Measurements from ENCODE around the gene FURIN. TPM values are rescaled to one million over a fixed set of nuclear protein-coding genes. Genes with fewer than 3 reads are reported as not detected.
"Not testable (repeated sequence)": the region's sequence is repeated elsewhere in the genome, so short reads cannot be mapped to it uniquely, and the experiment has no call there.

FURIN gene
- polyA plus RNA-seq, 1 of the 3 experiments (the other 2 are of a cell fraction), result 40.8 TPM

DNA sequence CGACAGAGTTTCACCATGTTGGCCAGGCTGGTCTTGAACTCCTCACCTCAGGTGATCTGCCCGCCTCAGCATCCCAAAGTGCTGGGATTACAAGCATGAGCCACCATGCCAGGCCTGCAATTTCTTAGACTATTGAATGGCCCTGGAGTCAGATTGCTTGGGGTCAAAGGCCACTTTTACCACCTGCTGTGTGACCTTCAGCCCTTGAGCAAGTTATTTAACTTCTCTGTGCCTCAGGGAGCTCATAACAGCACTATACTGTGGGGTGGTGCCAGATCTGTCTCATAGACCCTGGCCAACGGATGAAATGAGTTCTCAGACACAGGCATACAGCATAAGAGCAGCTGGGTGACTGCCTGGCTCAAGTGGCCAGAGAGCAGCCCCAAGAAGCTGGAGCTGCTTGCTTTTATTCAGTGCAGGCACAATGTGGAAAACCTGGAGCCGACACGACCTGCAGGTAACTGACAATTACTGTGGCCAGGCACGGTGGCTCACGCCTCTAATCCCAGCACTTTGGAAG is 44.9 kb upstream of the FURIN start:
- Histone ChIP-seq H3K27me3 (ENCODE audit: insufficient read depth) (no peaks in the 10 kb centered on the region), H3K27ac (ENCODE audit: low read depth in 2 of 2, low read length in 1 of 2) (no peak overlapping the region), H3K4me3 (ENCODE audit: low read depth in 2 of 2, low read length in 1 of 2) (no peak overlapping the region), H3K9ac (no peak overlapping the region), H2AFZ (ENCODE audit: low read depth) (no peak overlapping the region), H3K9me3 (no peaks in the 10 kb centered on the region), H3F3A (replicated peaks; ENCODE audit: insufficient read depth) (no peaks in the 10 kb centered on the region), H4K20me1 (ENCODE audit: insufficient read depth) (no peaks in the 10 kb centered on the region), H3K4me2 (no peak overlapping the region), H3K36me3 (replicated peaks in 1 of 2; ENCODE audit: control insufficient read depth in 1 of 2, insufficient read depth in 2 of 2, low read length in 1 of 2) (no peaks in the 10 kb centered on the region), H3K79me2 (ENCODE audit: insufficient read depth) (no peaks in the 10 kb centered on the region), H3K9me2 (no peaks in the 10 kb centered on the region), H3K4me1 (ENCODE audit: control insufficient read depth in 1 of 2, insufficient read depth in 2 of 2, low read depth in 1 of 2, low read length in 1 of 2) (peaks cover 0 to 11% of the 10 kb centered on the region in 2 experiments; a peak in 1 of 4 replicates)
- TF ChIP-seq GATA2 (CRISPR knock-in tag; IDR thresholded peaks at IDR 0.05) (no peak), USF1 (IDR thresholded peaks at IDR 0.05; ENCODE audit: borderline replicate concordance, low read depth) (no peak), MEF2A (IDR thresholded peaks at IDR 0.05; ENCODE audit: borderline replicate concordance, low read depth) (no peak), ZBTB33 (IDR thresholded peaks at IDR 0.05; ENCODE audit: borderline replicate concordance, low read depth) (no peak), RXRA (IDR thresholded peaks at IDR 0.05; ENCODE audit: borderline replicate concordance, low read depth) (no peak), GABPA (IDR thresholded peaks at IDR 0.05; ENCODE audit: low read depth) (no peak), NFIC (IDR thresholded peaks at IDR 0.05; ENCODE audit: borderline replicate concordance) (no peak), MAX (IDR thresholded peaks at IDR 0.05; ENCODE audit: low read depth) (no peak), YY1 (IDR thresholded peaks at IDR 0.05; ENCODE audit: low read depth) (no peak), RCOR1 (IDR thresholded peaks at IDR 0.05; ENCODE audit: low read length) (no peak), SMC3 (IDR thresholded peaks at IDR 0.05; ENCODE audit: low read depth, low read length) (no peak), RFX5 (IDR thresholded peaks at IDR 0.05; ENCODE audit: low read length) (no peak)
- TF ChIP-seq, protein P1, sequence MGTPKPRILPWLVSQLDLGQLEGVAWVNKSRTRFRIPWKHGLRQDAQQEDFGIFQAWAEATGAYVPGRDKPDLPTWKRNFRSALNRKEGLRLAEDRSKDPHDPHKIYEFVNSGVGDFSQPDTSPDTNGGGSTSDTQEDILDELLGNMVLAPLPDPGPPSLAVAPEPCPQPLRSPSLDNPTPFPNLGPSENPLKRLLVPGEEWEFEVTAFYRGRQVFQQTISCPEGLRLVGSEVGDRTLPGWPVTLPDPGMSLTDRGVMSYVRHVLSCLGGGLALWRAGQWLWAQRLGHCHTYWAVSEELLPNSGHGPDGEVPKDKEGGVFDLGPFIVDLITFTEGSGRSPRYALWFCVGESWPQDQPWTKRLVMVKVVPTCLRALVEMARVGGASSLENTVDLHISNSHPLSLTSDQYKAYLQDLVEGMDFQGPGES (IDR thresholded peaks at IDR 0.05; ENCODE audit: low read depth, low read length), result no peak
- ChIA-PET CTCF (interaction anchor here (1.5 kb wide), 1 partner anchor 16 kb away, joined by 3 read pairs; no protein-coding TSS in a partner anchor), POLR2A (no interaction called here)
- WGBS (ENCODE audit: low lambda C conversion rate), result 80% methylated on average over 5 of the region's 7 CpGs
- no peak for DNase-seq

- POLR2A ChIA-PET; H2AFZ ChIP-seq (ENCODE audit: low read depth); H3K79me2 ChIP-seq (ENCODE audit: insufficient read depth); H3K9me3 ChIP-seq; H3F3A ChIP-seq (replicated peaks; ENCODE audit: insufficient read depth); H3K36me3 ChIP-seq (replicated peaks in 1 of 2; ENCODE audit: control insufficient read depth in 1 of 2, insufficient read depth in 2 of 2, low read length in 1 of 2); H3K27ac ChIP-seq (ENCODE audit: low read depth in 2 of 2, low read length in 1 of 2); H3K4me2 ChIP-seq; H3K9me2 ChIP-seq; H3K4me3 ChIP-seq (ENCODE audit: low read depth in 2 of 2, low read length in 1 of 2); H3K4me1 ChIP-seq (ENCODE audit: control insufficient read depth in 1 of 2, insufficient read depth in 2 of 2, low read depth in 1 of 2, low read length in 1 of 2); CTCF ChIA-PET; H4K20me1 ChIP-seq (ENCODE audit: insufficient read depth); H3K27me3 ChIP-seq (ENCODE audit: insufficient read depth); H3K9ac ChIP-seq; DNase-seq: not testable (repeated sequence)
- 83% methylated on average over 4 of the region's 49 CpGs for WGBS (ENCODE audit: low lambda C conversion rate)
Observed at GRCh38 chr15:90825115-90825899, 43.1 kb upstream of the FURIN start.

DNA sequence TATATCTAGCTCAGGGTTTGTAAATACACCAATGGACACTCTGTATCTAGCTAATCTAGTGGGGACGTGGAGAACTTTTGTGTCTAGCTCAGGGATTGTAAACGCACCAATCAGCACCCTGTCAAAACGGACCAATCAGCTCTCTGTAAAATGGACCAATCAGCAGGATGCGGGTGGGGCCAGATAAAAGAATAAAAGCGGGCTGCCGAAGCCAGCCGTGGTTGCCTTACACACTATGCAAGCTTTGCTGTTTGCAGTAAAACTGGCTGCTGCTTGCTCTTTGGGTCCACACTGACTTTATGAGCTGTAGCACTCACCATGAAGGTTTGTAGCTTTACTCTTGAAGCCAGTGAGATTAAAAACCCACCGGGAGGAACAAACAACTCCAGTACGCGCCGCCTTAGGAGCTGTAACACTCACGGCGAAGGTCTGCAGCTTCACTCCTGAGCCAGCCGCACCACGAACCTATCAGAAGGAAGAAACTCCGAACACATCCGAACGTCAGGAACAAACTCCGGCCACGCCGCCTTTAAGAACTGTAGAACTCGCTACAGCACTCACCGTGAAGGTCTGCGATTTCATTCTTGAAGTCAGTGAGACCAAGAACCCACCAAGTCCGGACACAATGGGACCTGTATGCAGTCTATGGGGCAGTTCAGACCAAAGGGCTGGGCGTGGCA is 42.0 kb upstream of the FURIN start:
- H3K4me2 ChIP-seq; POLR2A ChIA-PET; CTCF ChIA-PET; H3K9ac ChIP-seq; H3K79me2 ChIP-seq (ENCODE audit: insufficient read depth); H3K36me3 ChIP-seq (replicated peaks in 1 of 2; ENCODE audit: control insufficient read depth in 1 of 2, insufficient read depth in 2 of 2, low read length in 1 of 2); DNase-seq; H3K27ac ChIP-seq (ENCODE audit: low read depth in 2 of 2, low read length in 1 of 2); H2AFZ ChIP-seq (ENCODE audit: low read depth); H3F3A ChIP-seq (replicated peaks; ENCODE audit: insufficient read depth); H3K9me3 ChIP-seq; H3K27me3 ChIP-seq (ENCODE audit: insufficient read depth); H4K20me1 ChIP-seq (ENCODE audit: insufficient read depth); H3K4me1 ChIP-seq (ENCODE audit: control insufficient read depth in 1 of 2, insufficient read depth in 2 of 2, low read depth in 1 of 2, low read length in 1 of 2); H3K4me3 ChIP-seq (ENCODE audit: low read depth in 2 of 2, low read length in 1 of 2); H3K9me2 ChIP-seq: not testable (repeated sequence)
- 89% methylated on average over 25 of the region's 26 CpGs for WGBS (ENCODE audit: low lambda C conversion rate)
